ENCODE results near the gene MYO1C.

MYO1C gene

GRCh38 chr17:1505586-1505985, 13.1 kb upstream of the MYO1C start:
- no peak for DNase-seq

DNA sequence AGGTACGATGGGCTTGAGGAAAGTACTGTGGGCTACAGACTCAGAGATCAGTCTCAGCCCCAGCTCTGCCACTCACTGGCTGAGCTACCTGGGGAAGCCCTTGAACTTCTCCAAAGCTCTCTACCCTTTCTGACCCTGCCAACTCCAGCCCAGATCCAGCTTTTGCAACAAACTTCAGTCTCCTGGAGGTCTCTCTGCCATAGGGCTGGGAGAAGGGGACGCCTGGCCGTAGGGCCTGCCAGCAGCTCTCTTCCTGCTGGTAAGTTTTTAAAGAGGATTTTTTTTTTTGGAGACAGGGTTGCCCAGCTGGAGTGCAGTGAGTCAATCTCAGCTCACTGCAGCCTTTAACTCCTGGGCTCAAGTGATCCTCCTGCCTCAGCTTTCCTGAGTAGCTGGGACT, 12.4 kb upstream of the MYO1C start:
- DNase-seq = no peak

DNA sequence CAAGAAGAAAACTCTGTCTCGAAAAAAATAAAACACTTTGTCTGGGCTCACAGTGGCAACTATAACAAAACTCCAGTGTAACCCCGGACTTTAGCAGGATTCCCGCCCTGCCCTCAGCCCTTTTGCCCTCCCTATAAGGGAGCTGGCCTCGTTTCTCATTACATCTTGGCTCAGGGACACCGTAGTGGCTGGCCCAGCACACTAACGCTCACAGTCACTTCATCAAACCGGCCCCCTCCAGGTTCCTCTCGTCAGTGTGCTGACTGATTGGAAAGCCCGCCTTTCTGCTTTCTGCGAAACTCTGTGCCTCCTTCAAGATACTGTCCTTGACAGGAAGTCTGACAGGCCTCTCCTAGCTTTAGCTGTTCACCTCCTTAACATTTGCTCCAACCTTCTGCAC, 11.2 kb upstream of the MYO1C start:
- no peak for DNase-seq

DNA sequence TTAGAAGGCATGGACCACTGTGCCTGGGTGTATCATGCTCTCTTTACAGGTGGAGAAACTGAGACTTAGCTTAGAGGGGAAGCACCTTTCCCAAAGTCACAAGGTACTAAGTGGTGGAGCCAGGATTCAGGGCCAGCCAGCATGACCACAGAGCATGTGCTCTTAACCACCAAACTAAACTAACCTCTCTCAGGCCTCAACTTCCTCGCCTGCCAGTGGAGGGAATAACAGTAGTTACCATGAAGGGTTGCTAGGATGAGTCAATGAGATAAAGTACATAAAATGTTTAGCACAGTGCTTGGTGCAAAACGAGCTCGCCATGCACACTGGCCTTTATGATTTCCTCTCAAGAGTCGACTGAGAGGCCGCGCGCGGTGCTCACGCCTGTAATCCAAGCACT, 6.4 kb upstream of the MYO1C start:
- no peak for DNase-seq

GRCh38 chr17:1498233-1498632, 5.7 kb upstream of the MYO1C start:
- DNase-seq = no peak

DNA sequence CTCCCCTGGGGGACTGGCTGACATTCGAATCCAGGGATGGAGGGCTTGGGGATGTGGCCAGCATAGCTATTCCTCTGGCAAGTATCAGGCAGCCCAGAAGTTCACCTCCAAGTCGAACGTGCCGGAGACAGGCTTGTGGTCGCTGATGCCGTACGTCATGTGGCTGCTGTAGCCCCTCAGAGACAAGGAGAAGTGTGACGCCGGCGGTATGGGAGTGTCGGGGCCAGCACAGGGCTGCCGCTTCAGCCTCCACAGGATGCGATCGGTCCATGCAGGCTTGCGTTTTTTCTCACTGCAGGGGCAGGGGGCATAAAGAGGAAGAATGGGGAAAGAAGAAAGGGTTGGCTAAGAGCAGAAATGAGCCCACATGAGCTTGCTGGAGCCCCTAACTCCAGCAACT, 5.3 kb upstream of the MYO1C start:
- no peak for DNase-seq

DNA sequence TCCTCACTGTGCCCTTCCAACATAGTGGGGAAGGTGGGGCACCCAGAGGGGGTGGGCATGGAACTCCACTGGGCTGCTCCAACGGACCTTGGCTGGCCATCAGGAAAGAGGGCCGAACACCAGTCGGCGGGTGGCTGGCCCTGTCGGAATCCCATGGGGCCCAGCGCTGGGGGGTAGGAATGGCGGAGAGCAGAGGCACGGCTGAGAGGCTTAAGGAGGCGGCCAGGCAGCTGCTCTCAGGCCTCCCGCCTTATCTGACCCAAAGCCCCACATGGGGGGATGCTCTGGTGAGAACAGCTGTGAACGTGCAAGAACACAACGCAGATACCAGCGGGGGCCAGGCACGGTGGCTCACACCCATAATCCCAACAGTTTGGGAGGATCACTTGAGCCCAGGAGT, 4.4 kb upstream of the MYO1C start:
- no peak for DNase-seq

DNA sequence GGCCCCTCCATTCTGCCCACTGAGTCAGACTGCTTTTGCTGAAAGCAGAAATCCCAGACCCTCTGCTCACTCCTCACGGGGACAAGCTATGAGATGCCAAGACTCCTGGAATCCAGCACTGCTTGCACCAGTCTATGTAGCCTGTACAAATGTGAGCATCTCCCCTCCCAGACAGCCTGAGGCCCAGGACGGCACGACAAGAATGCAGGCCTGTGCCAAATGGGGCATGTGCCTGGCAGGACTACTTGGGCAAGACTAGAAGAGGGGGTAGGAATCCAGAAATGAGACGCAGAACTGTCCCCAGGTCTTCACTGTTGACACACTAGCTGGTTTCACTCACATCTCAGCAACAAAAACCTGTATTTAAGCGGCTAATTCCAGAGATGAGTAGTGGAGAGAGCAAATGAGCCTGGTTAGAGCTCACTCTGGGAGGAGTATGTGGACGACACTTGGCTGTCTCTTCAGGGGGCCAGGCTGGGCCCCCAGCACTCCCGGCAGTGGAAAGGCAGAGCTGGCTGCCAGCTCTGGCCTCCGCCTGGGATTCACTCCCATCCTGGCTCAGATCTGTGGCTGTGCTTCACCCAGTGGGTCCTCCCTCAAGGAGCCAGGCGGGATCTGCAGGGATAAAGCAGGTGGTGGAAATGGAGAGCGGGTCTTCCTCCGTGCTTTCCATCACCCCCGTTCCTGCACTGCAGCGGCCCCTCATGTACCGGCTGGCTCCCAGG, 2.9 kb upstream of the MYO1C start:
- no peak for DNase-seq

DNA sequence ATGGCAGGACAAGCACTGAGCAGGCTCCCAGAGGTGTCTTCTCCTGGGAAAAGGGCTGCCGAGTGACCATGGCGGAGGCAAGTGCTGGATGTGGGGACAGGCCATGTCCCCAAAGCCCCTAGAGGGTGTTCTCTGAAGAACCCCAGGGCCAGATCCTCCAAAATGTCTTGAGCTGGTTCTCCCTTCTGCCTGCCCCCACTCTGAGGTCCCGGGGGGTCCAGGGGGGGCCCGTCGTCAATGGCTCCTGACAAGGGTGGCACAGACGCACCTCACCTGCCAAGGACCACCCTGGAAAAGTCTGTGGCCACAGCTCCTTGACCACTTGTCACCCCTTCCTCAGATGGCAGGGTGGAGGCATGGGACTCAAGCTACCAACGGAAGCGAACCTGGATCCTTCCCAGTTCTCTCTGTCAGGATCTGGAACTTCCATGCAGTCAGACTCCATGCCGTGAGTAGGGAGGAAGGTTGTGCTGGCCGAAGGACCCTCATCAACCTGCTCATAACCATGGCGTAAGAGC, 2.3 kb upstream of the MYO1C start:
- DNase-seq = no peak

- DNase-seq = no peak
These were observed 1.7 kb upstream of the MYO1C start for GRCh38 chr17:1494203-1494602.

GRCh38 chr17:1493291-1493980, 950 bp upstream of the MYO1C start:
- no peak for DNase-seq

DNA sequence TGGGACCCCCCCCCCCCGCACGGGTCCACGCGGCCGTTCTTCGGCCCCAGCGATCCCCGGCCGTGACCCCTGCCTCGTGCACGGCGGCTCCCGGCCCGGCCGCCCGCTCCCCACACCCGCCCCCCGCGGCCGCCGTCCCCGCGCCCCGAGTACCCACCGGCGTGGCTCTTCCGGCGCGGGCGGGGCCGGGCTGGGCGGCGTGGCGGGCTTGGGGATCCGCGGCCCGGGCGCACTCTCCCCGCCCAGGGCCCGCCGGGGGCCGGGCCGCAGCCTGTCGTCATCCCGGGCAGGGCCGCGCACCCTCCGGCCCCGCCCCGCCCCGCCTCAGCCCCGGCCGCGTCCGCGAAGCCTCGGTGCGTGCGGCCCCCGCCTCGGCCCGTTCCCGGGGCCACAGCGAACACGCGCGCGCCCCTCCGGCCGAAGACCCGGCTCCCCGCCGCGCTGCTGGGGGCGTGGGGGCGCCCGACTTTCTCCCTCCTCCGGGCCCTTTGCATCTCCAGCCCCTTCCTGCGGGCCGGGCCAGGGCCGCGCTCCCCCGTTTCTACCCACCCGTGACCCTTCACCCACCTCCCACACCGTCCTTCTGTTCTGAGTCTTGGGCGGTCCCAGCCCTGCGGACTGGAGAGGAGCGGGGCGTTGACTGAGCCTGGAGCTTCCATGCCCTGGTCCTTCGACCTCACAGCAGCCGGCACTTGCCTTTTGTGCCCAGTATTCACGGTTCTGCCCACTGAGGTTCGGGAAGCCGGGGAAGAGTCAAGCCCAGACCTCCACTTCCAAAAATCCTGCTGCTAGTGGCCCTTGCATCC, 840 bp downstream of the MYO1C start:
- DNase-seq = peak; percentile 65

- peak; percentile 77 for DNase-seq
These were observed 1.6 kb downstream of the MYO1C start for GRCh38 chr17:1490643-1491442.

GRCh38 chr17:1488826-1489270, 3.6 kb downstream of the MYO1C start:
- DNase-seq = no peak

- peak; percentile 84 for DNase-seq
These were observed 4.3 kb downstream of the MYO1C start for GRCh38 chr17:1487939-1488825.

DNA sequence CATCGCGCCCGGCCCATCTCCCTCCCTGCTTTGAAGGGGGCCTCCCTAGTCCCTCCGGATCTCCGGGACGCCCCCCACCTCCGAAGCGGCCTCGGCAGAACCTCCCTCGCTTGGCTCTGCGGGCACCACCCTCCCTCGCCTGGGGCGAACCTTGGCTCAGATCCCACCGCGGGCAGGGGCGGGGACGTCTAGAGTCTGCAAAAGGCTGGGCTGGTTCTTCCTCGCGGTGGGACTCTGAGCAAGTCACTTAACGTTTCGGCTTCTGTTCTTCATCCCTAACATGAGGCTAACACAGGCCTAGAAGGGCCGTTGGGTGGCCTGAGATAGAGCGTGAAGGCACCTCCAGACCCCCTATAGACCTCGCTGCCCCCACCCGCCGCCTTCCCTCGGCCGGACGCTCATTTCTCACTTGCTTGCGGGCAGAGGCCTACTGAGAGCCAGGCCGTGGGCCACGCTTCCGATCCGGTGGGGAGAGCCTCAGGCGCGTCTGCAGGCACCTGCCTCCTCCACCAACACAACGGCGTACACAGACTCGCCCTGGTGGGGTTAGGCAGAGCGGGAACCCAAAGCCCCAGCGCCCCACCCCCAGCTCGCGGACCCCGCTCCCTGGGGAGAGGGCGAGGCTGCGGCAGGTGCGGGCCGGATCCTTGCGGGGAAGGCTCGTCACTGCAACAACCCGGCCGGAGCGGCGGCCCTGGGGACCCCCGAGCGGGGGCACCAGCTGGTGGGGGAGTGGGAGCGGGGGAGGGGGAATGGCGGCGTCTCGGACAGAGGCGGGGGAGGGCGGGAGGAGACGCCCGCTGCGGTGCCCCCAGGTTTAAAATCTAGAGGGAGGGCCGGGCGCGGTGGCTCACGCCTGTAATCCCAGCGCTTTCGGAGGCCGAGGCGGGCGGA, 5.4 kb downstream of the MYO1C start:
- peak; percentile 89 for DNase-seq

DNA sequence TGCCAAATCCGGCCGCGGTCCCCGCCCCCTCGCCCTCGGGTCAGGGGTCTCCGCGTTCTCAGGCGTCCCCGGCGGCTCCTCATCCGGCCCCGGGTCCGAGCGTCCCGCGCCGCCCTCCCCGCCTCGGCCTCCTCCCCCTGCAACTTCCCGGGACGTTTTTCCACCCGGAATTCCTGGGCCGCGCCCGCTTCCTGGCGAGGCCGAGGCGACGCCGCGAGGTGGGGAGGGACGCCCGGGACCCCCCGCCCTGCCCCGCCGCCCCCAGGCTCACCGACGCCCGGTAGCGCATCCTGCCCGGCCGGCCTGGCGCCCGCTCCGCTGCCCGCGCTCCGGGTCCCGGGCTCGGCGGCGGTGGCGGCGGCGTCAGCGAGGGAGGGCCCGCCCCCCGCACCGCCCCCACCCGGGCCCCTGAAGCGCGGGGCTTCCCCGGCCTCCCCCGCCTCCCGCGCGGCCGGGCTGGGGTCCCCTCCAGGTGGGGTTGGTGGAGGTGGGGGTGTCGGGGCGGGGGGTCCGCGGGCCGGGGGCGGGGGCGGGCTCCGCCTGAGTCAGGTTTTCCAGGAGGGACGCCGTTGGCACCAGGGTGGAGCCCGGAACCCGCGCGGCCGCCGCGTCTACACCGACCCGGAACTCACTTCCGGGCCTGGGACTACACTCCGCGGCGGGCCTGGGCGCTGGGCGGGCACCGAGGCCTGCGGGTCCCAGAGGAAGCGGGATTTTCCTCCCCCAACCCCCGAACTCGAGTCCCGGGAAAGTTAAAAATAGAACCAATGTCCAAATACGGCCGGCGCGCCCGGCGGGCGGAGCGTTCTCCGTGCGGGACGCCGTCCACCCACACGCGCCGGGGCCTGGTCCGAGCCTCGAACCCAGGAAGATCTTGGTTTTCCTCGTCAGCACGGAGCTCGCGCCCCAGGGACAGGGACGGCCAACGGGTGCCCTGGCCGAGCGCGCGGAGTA, 6.8 kb downstream of the MYO1C start:
- peak; percentile 72 for DNase-seq

GRCh38 chr17:1484676-1485422, 7.6 kb downstream of the MYO1C start:
- DNase-seq = peak; percentile 57

Measured in CD4-positive, alpha-beta T cell treated with Interleukin-17A for 4 hours (primary cell).